Measurements from ENCODE around the gene SERINC4.
"Not testable (repeated sequence)": the region's sequence is repeated elsewhere in the genome, so short reads cannot be mapped to it uniquely, and the experiment has no call there.

SERINC4 gene

DNA sequence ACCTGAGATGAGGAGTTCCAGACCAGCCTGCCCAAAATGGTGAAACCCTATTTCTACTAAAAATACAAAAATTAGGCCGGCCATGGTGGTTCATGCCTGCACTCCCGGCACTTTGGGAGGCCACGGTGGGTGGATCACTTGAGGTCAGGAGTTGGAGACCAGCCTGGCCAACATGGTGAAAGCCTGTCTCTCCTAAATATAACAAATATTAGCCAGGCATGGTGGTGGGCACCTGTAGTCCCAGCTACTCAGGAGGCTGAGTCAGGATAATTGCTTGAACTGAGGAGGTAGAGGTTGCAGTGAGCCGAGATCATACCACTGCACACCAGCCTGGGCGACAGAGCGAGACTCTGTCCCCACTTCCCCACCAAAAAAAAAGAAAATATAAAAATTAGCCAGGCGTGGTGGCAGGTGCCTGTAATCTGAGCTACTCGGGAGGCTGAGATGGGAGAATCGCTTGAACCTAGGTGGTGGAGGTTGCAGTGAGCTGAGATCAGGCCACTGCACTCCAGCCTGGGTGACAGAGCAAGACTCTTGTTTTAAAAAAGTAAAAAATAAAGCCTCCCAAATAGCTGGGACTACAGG lies 30.8 kb upstream of the SERINC4 start:
- not testable (repeated sequence) for H3K4me1 ChIP-seq (ENCODE audit: control insufficient read depth, insufficient read depth, low read depth, low read length); H3K18ac ChIP-seq (ENCODE audit: low read depth in 1 of 2, low read length in 2 of 2); H4K8ac ChIP-seq (ENCODE audit: low read length); H3K27me3 ChIP-seq (ENCODE audit: control insufficient read depth in 1 of 2, insufficient read depth in 1 of 2, low read length in 2 of 2); H3K4ac ChIP-seq (ENCODE audit: low read depth in 1 of 2, low read length in 2 of 2); H2BK12ac ChIP-seq (ENCODE audit: low read length in 2 of 2); H3K23ac ChIP-seq (ENCODE audit: low read length in 2 of 2); H3K9me3 ChIP-seq (ENCODE audit: control insufficient read depth, low read length); H2BK5ac ChIP-seq (ENCODE audit: low read depth, low read length, poor library complexity, severe bottlenecking); H3K27ac ChIP-seq (ENCODE audit: low read length, poor library complexity, severe bottlenecking); H3K14ac ChIP-seq (ENCODE audit: low read length in 2 of 2); H3K9ac ChIP-seq (ENCODE audit: low read length); H4K91ac ChIP-seq (ENCODE audit: low read length); H2AK5ac ChIP-seq (ENCODE audit: low read length, severe bottlenecking); DNase-seq; H3K79me1 ChIP-seq (replicated peaks; ENCODE audit: low read length, poor library complexity, severe bottlenecking); H2BK15ac ChIP-seq (ENCODE audit: low read depth, poor library complexity, severe bottlenecking); H3K4me3 ChIP-seq (ENCODE audit: insufficient read depth in 1 of 2, low read depth in 1 of 2, low read length in 2 of 2); H2BK120ac ChIP-seq (ENCODE audit: low read depth, low read length); H3K4me2 ChIP-seq (ENCODE audit: low read length, poor library complexity, severe bottlenecking); H2AFZ ChIP-seq (ENCODE audit: low read depth, low read length); H3K36me3 ChIP-seq (ENCODE audit: control insufficient read depth in 1 of 2, insufficient read depth in 2 of 2, low read depth in 1 of 2, low read length in 2 of 2)
- 98% methylated on average over 6 of the region's 9 CpGs for WGBS

- H2AFZ ChIP-seq (ENCODE audit: low read depth, low read length); H3K27me3 ChIP-seq (ENCODE audit: control insufficient read depth in 1 of 2, insufficient read depth in 1 of 2, low read length in 2 of 2); H3K23ac ChIP-seq (ENCODE audit: low read length in 2 of 2); H3K9me3 ChIP-seq (ENCODE audit: control insufficient read depth, low read length); H4K91ac ChIP-seq (ENCODE audit: low read length); DNase-seq; H2BK15ac ChIP-seq (ENCODE audit: low read depth, poor library complexity, severe bottlenecking); H3K9ac ChIP-seq (ENCODE audit: low read length); H3K79me1 ChIP-seq (replicated peaks; ENCODE audit: low read length, poor library complexity, severe bottlenecking); H3K4me1 ChIP-seq (ENCODE audit: control insufficient read depth, insufficient read depth, low read depth, low read length); H2AK5ac ChIP-seq (ENCODE audit: low read length, severe bottlenecking); H3K27ac ChIP-seq (ENCODE audit: low read length, poor library complexity, severe bottlenecking); H3K36me3 ChIP-seq (ENCODE audit: control insufficient read depth in 1 of 2, insufficient read depth in 2 of 2, low read depth in 1 of 2, low read length in 2 of 2); H3K4me2 ChIP-seq (ENCODE audit: low read length, poor library complexity, severe bottlenecking); H4K8ac ChIP-seq (ENCODE audit: low read length); H2BK5ac ChIP-seq (ENCODE audit: low read depth, low read length, poor library complexity, severe bottlenecking); H2BK12ac ChIP-seq (ENCODE audit: low read length in 2 of 2); H3K4me3 ChIP-seq (ENCODE audit: insufficient read depth in 1 of 2, low read depth in 1 of 2, low read length in 2 of 2); H3K14ac ChIP-seq (ENCODE audit: low read length in 2 of 2); H3K18ac ChIP-seq (ENCODE audit: low read depth in 1 of 2, low read length in 2 of 2); H3K4ac ChIP-seq (ENCODE audit: low read depth in 1 of 2, low read length in 2 of 2); H2BK120ac ChIP-seq (ENCODE audit: low read depth, low read length): not testable (repeated sequence)
- WGBS: 96% methylated on average over 9 of the region's 9 CpGs
Observed at GRCh38 chr15:43829951-43830540, 30.0 kb upstream of the SERINC4 start.

DNA sequence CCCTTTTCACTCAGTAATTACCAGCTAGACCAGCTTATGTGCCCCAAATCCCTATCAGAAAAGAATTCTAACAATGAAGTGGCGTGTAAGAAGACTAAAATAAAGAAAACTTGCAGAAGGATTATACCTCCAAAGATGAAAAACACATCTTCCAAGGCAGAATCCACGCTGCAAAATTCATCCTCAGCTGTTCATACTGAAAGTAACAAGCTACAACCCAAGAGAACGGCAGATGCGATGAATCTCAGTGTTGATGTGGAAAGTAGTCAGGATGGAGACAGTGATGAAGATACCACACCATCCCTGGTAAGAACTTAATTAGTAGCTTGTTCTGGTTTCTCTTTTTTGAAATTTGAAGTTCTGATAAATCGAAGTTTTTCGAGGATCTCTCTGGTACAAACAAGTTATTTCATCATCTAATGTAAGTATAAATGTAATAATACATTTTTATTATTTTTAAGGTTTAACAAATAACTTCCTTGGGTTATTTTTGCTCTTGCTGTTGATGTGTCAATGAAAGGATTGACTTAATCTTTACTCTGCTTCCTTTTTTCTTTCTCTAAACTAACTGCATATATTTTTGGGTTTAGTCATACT lies 28.1 kb upstream of the SERINC4 start:
- no peak overlapping the region for H2BK15ac ChIP-seq (ENCODE audit: low read depth, poor library complexity, severe bottlenecking)
- H3K27ac ChIP-seq (ENCODE audit: low read length, poor library complexity, severe bottlenecking): no peak overlapping the region
- no peak overlapping the region for H2AK5ac ChIP-seq (ENCODE audit: low read length, severe bottlenecking)
- H2BK120ac ChIP-seq (ENCODE audit: low read depth, low read length): no peak overlapping the region
- no peak overlapping the region for H4K8ac ChIP-seq (ENCODE audit: low read length)
- H2AFZ ChIP-seq (ENCODE audit: low read depth, low read length): no peak overlapping the region
- peaks cover 8% of the 10 kb centered on the region for H3K79me1 ChIP-seq (replicated peaks; ENCODE audit: low read length, poor library complexity, severe bottlenecking)
- peak overlapping the region in 1 of 2 experiments; percentile 90 for H3K4me3 ChIP-seq (ENCODE audit: insufficient read depth in 1 of 2, low read depth in 1 of 2, low read length in 2 of 2)
- H2BK12ac ChIP-seq (ENCODE audit: low read length in 2 of 2): no peak overlapping the region
- H3K4ac ChIP-seq (ENCODE audit: low read depth in 1 of 2, low read length in 2 of 2): no peak overlapping the region
- H2BK5ac ChIP-seq (ENCODE audit: low read depth, low read length, poor library complexity, severe bottlenecking): no peak overlapping the region
- H3K9ac ChIP-seq (ENCODE audit: low read length): peak overlapping the region; percentile 80
- peaks cover 11% of the 10 kb centered on the region for H3K4me1 ChIP-seq (ENCODE audit: control insufficient read depth, insufficient read depth, low read depth, low read length)
- 81% methylated on average over 4 of the region's 6 CpGs for WGBS
- no peak overlapping the region for H3K23ac ChIP-seq (ENCODE audit: low read length in 2 of 2)
- no peak overlapping the region for H4K91ac ChIP-seq (ENCODE audit: low read length)
- peak; percentile 31 for DNase-seq
- H3K4me2 ChIP-seq (ENCODE audit: low read length, poor library complexity, severe bottlenecking): no peak overlapping the region
- no peaks in the 10 kb centered on the region for H3K9me3 ChIP-seq (ENCODE audit: control insufficient read depth, low read length)
- no peak overlapping the region for H3K18ac ChIP-seq (ENCODE audit: low read depth in 1 of 2, low read length in 2 of 2)
- no peaks in the 10 kb centered on the region for H3K27me3 ChIP-seq (ENCODE audit: control insufficient read depth in 1 of 2, insufficient read depth in 1 of 2, low read length in 2 of 2)
- no peaks in the 10 kb centered on the region for H3K36me3 ChIP-seq (ENCODE audit: control insufficient read depth in 1 of 2, insufficient read depth in 2 of 2, low read depth in 1 of 2, low read length in 2 of 2)
- no peak overlapping the region for H3K14ac ChIP-seq (ENCODE audit: low read length in 2 of 2)

DNA sequence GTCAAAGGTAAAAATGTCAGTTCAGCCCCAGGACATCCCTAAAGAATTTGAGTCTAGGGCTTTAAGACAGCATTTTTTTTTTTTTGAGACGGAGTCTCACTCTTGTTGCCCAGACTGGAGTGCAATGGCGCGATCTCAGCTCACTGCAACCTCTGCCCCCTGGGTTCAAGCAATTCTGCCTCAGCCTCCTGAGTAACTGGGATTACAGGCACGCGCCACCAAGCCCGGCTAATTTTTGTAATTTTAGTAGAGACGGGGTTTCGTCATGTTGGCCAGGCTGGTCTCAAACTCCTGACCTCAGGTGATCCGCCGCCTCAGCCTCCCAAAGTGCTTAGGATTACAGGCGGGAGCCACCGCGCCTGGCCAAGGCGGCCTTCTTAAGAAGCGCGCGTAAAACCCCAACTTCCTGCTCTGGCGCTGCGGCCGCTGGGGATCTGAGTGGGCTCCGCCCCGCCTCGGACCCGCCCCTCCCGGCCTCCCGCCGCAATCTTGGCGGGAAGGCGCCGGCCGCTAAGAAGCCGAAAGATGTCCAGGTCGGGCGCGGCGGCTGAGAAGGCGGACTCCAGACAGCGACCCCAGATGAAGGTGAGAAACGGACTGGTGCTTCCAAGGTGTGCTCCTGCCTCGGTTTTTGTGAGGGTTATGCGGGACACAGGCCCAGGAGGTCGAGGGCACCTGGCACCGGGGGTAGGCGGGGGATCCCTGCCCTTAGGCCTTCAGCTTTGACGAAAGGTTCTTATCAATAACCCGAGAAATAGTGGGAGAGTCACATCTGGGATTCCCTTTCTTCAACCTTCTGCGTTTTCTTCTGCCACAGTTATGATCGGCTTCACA lies 26.7 kb upstream of the SERINC4 start, which contains the start of gene WDR76:
Gene WDR76, plus strand, starts transcription at position 495 of the 834 bp plus-strand sequence. Its CDS starts 31 bp downstream, at position 526.
- no peak within 1 kb of the TSS for H2BK120ac ChIP-seq (ENCODE audit: low read depth, low read length)
- peak within 1 kb of the TSS in 1 of 2 experiments; percentile 54 for H3K18ac ChIP-seq (ENCODE audit: low read depth in 1 of 2, low read length in 2 of 2)
- no peaks in the 10 kb centered on the region for H3K9me3 ChIP-seq (ENCODE audit: control insufficient read depth, low read length)
- H3K23ac ChIP-seq (ENCODE audit: low read length in 2 of 2): no peak within 1 kb of the TSS
- H3K4me2 ChIP-seq (ENCODE audit: low read length, poor library complexity, severe bottlenecking): peak within 1 kb of the TSS; percentile 61
- peak within 1 kb of the TSS; percentile 61 for H4K8ac ChIP-seq (ENCODE audit: low read length)
- H2BK15ac ChIP-seq (ENCODE audit: low read depth, poor library complexity, severe bottlenecking): no peak within 1 kb of the TSS
- H2AK5ac ChIP-seq (ENCODE audit: low read length, severe bottlenecking): no peak within 1 kb of the TSS
- no peaks in the 10 kb centered on the region for H3K36me3 ChIP-seq (ENCODE audit: control insufficient read depth in 1 of 2, insufficient read depth in 2 of 2, low read depth in 1 of 2, low read length in 2 of 2)
- H2AFZ ChIP-seq (ENCODE audit: low read depth, low read length): peak within 1 kb of the TSS; percentile 30
- WGBS: 10% methylated on average over 46 of the region's 48 CpGs
- DNase-seq: peak; percentile 82
- no peak within 1 kb of the TSS for H3K14ac ChIP-seq (ENCODE audit: low read length in 2 of 2)
- H2BK12ac ChIP-seq (ENCODE audit: low read length in 2 of 2): no peak within 1 kb of the TSS
- H3K27ac ChIP-seq (ENCODE audit: low read length, poor library complexity, severe bottlenecking): no peak within 1 kb of the TSS
- H3K79me1 ChIP-seq (replicated peaks; ENCODE audit: low read length, poor library complexity, severe bottlenecking): peaks cover 8% of the 10 kb centered on the region
- peak within 1 kb of the TSS; percentile 80 for H3K9ac ChIP-seq (ENCODE audit: low read length)
- H2BK5ac ChIP-seq (ENCODE audit: low read depth, low read length, poor library complexity, severe bottlenecking): no peak within 1 kb of the TSS
- H4K91ac ChIP-seq (ENCODE audit: low read length): peak within 1 kb of the TSS; percentile 85
- peaks cover 14% of the 10 kb centered on the region for H3K4me1 ChIP-seq (ENCODE audit: control insufficient read depth, insufficient read depth, low read depth, low read length)
- H3K27me3 ChIP-seq (ENCODE audit: control insufficient read depth in 1 of 2, insufficient read depth in 1 of 2, low read length in 2 of 2): no peaks in the 10 kb centered on the region
- H3K4ac ChIP-seq (ENCODE audit: low read depth in 1 of 2, low read length in 2 of 2): peak within 1 kb of the TSS in 1 of 2 experiments; percentile 71
- H3K4me3 ChIP-seq (ENCODE audit: insufficient read depth in 1 of 2, low read depth in 1 of 2, low read length in 2 of 2): peak within 1 kb of the TSS; percentile 59 to 90
